C4-2B (cell line): Measurements from ENCODE around the gene TMEM25.

Experiments
- ZFX ChIP-seq: fragments of 450-650 bp; IDR thresholded peaks from 2 replicates; pipeline ENCODE4 v1.6.1; 2017
- TF ChIP-seq, protein P1 (sequence below): fragments of 450-650 bp; conservative IDR thresholded peaks from 2 replicates; pipeline ENCODE4 v1.5.1; 2017; ENCODE audit warnings: mild to moderate bottlenecking

DNA sequence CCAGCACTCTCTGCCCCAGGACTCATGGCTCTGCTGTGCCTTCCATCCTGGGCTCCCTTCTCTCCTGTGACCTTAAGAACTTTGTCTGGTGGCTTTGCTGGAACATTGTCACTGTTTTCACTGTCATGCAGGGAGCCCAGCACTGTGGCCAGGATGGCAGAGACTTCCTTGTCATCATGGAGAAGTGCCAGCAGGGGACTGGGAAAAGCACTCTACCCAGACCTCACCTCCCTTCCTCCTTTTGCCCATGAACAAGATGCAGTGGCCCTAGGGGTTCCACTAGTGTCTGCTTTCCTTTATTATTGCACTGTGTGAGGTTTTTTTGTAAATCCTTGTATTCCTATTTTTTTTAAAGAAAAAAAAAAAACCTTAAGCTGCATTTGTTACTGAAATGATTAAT, 6.6 kb upstream of the TMEM25 start:
- TF ChIP-seq, protein P1, sequence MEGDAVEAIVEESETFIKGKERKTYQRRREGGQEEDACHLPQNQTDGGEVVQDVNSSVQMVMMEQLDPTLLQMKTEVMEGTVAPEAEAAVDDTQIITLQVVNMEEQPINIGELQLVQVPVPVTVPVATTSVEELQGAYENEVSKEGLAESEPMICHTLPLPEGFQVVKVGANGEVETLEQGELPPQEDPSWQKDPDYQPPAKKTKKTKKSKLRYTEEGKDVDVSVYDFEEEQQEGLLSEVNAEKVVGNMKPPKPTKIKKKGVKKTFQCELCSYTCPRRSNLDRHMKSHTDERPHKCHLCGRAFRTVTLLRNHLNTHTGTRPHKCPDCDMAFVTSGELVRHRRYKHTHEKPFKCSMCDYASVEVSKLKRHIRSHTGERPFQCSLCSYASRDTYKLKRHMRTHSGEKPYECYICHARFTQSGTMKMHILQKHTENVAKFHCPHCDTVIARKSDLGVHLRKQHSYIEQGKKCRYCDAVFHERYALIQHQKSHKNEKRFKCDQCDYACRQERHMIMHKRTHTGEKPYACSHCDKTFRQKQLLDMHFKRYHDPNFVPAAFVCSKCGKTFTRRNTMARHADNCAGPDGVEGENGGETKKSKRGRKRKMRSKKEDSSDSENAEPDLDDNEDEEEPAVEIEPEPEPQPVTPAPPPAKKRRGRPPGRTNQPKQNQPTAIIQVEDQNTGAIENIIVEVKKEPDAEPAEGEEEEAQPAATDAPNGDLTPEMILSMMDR, result no peak
- no peak for TF ChIP-seq ZFX
